ENCODE results near the gene ZCCHC7.
A peak's percentile ranks its signal among the peaks of the same experiment; 100 is the strongest.
"Not testable (repeated sequence)": the region's sequence is repeated elsewhere in the genome, so short reads cannot be mapped to it uniquely, and the experiment has no call there.

Gene ZCCHC7

DNA sequence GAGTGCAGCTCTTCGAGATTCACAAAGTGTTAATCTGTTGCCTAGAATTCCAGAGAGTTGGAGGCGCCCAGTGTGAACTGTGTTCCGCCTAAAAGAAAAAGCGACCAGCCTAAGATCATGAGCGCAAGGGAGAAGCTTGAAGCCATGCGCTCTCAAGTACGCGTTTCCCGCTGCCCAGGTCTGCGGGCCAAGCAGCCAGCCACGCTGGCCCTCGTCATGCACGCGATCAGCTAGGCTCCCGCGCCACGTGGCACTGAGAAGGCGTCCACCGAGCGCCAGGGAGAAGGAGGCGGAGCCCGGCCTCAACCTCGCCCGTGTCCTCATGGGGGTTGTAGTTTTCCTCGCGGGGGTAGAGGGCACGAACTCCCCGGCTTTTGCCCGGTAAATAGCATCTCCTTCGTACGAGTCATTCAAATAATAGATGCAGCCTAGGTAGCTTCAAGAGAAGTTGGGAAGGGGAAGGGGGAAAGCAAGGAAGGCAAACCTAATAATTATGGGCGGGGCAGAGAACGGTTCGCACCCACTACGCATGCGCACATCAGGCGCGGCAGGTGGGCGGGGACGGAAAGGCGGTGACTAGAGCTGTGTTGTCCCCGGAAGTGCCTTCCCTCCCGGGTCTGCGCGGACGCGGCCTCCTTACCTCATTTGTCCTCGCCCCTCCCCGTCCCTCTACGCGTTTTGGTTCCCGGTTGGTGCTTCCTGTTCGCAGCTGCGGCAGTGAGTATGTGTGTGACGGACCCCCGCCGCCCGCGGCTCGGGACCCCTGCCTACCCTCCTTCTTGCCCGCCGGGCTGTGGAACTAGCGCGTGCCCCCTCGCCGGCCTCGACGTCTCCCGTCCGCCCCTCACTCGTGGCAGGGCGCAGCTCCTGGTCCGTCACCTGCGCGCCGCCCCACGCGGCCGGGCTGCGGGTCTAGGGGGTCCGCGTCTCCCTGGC, at the start of gene ZCCHC7:
Gene ZCCHC7 (plus strand): TSS at position 668 of the 936 bp plus-strand sequence.
- peak; percentile 87 for DNase-seq

DNA sequence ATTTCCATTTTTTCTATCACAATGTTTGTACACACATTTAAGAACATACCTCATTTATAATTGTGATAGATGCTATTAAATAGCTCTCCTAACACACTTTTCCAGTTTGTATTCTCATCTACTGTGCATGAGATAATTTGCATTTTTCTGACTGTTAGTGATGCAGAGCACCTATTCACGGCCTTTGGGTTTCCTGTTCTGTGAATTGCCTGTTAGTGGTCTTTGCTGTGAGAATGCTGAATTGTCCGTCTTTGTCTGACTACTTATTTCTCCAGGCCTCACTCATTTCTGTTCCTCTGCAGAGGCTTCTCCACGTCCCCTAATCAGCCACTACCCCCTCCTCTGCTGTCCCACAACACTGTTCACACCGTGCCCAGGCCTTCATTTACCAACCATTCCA, 45.6 kb upstream of the ZCCHC7 start:
- not testable (repeated sequence) for DNase-seq

DNA sequence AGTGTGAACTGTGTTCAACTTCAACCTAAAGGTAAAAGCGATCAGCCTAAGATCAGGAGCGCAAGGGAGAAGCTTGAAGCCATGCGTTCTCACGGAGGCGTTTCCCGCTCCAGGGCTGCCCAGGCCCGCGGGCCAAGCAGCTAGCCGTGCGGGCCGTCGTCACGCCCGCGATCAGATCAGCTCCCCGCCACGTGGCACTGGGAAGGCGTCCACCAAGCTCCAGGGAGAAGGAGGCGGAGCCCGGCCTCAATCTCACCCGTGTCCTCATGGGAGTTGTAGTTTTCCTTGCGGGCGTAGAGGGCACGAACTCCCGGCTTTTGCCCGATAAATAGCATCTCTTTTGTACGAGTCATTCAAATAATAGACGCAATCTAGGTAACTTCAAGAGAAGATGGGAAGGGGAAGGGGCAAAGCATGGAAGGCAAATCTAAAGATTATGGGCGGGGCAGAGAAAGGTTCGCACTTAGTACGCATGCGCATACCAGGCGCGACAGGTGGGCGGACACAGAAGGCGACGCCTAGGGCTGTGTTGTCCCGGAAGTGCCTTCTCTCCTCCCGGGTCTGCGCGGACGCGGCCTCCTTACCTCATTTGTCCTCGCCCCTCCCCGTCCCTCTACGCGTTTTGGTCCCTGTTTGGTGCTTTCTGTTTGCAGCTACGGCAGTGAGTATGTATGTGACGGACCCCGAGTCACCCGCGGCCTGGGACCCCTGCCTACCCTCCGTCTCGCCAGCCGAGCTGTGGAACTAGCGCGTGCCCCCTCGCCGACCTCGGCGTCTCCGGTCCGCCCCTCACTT, 40.8 kb upstream of the ZCCHC7 start:
- peak; percentile 67 for DNase-seq

DNA sequence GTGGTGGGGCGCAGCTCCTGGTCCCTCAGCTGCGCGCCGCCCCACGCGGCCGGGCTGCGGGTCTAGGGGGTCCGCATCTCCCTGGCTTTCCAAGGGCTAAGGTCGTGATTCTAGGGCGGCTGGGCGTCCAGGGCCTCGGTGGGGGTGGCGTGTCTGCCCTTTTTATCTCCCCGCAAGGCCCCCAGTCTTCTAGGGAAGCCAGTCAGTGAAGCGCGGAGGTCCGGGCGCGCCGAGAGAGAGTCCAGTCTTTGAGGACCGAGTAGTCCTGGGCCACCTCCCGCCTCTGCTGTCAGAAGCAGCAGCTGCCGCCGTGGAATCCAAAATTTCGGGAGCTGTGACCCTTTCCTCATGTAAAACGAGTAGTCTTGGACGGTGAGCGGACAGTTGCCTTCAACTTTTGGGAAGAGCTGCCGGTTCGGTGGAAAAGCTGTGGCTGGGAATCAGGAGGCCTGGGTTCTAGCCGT, 40.2 kb upstream of the ZCCHC7 start:
- DNase-seq = not testable (repeated sequence)

DNA sequence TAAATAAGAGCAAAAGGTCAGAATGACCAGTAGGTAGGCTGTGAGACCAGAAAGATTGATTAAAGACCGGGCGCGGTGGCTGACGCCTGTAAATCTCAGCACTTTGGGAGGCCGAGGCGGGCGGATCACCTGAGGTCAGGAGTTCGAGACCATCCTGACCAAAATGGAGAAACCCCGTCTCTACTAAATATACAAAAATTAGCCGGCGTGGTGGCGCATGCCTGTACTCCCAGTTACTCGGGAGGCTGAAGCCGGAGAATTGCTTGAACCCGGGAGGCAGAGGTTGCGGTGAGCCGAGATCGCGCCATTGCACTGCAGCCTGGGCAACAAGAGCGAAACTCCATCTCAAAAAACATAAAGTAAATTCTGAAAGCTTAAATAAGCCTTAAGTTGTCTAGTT, 38.9 kb upstream of the ZCCHC7 start:
- not testable (repeated sequence) for DNase-seq

DNA sequence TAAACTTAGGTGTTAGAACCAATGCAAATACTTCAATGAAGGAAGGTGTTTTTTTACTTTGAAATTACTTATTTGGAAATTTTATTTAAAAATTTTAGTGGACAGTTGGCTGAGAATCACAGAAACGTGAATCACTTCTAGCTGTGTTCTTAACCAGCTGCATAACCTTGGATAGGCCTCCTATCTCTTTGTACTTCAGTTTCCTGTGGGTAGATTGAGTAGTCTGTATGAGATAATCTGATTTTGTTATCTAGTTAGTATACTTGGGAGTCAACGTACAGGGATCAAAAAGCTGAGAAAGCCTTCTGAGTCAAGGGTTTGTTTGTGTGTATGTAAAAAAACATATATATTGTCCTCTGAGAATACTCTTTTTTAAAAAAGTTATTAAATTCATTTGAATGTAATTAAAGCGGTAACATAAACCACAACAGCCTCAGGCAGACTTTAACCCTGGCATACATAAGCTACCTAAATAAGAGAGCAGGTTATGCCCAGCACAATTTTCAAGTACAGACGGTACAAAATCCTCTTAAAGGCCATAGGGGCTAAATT, 38.1 kb upstream of the ZCCHC7 start:
- DNase-seq = no peak

DNA sequence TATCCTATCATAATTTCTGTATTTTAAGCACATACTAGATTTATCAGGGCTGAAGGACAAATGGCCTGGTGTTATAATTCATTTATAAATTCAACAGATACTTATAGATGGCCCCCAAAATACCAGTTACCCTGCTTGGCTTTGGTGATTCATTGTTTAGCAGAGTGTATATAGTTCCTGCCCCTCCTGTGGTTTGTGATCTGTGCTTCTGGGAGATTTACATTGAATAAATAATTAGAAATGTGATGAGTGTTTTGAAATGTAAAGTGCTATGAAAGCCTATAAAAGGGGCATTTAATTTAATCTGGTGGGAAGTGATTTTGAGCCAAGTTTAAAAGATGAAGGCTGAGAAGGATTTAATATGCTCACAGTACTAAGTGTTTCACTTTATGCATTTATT, 36.7 kb upstream of the ZCCHC7 start:
- no peak for DNase-seq

DNA sequence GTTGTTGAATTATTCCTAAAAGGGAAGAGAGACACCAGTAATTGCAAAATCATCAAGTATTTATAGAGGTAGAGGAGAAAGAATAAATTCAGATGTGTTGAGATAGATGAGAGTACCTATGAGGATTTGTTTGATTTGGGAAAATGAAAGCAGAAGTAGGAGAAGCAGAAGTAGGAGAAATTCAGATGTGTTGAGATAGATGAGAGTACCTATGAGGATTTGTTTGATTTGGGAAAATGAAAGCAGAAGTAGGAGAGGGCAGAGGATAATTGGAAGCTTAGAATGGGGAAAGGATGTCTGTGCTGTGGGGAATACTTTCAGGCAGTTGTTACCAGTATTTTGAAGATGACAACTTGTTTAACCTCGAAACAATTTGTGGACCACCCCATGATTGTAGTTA, 35.1 kb upstream of the ZCCHC7 start:
- no peak for DNase-seq

DNA sequence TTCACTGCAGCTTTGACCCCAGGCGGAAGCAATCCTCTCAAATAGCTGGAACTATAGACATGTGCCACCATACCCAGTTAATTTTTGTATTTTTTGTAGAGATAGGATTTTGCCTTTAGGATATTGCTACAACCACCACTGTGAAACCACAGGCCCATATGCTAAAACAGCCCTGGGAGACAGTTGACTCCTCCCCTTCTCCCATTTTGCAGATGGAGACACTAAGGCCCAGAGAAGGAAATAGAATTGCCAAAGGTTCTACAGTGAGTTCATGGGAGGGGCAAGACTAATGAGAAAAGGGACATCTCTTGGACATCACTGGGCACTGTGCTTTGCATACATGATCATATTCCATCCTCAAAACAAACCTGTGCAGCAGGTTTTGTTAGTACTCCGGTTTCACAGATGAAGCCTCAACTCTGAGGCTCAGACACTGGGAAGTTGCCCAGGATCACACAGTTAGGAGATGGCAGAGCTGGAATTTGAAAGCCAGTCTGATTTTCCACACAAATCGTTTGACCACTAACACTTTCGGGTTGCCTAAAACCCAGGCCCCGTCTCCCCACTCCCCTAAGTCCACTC, 27.6 kb upstream of the ZCCHC7 start:
- not testable (repeated sequence) for DNase-seq

DNA sequence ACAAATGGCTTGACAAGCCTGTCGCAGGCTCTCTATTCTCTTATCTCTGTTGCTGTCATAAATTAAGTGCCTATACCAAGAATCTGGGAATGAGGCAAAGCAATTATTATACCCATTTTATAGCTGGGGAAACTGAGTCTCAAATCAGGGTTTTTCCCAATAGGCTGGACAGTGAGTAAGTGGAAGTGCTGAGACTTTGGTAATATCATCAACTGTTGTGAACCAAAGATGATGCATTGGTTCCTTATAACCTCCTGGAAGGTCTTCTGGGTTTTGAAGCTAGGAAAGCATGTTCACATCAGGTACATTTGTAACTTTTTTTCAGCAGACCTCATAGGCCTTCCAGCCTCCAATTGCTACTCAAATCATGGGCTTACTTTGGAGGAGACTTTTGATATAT, 25.6 kb upstream of the ZCCHC7 start:
- DNase-seq = no peak

DNA sequence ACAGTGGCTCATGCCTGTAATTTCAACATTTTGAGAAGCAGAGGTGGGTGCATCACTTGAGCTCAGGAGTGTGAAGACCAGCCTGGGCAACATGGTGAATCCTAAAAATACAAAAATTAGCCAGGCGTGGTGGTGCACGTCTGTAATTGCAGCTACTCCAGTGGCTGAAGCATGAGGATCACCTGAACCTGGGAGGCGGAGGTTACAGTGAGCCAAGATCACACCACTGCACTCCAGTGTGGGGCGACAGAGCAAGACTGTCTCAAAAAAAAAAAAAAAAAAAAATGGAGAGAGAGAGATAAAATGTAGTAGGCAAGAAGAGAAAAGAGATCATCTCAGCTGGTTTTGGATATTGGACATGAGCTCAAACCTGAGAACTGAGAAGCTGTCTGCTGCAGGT, 23.7 kb upstream of the ZCCHC7 start:
- DNase-seq = no peak

DNA sequence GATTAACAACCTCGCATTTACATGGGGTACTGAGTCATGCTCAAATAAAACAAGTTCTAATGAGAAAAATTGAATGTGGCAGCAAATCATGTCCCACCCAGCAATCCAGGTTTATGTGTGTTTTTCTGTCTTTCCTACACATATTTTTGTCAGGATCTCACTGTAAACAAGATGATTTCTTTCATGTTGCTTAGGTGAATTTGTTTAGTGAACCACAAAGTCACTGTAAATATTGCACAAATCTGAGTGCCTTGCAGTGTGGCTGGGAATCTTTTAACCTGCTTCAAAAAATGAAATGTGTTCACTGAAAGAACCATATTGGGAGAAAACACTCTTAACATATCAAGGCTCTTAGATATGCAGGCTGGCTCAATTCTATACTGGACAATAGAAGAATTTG, 23.1 kb upstream of the ZCCHC7 start:
- no peak for DNase-seq

DNA sequence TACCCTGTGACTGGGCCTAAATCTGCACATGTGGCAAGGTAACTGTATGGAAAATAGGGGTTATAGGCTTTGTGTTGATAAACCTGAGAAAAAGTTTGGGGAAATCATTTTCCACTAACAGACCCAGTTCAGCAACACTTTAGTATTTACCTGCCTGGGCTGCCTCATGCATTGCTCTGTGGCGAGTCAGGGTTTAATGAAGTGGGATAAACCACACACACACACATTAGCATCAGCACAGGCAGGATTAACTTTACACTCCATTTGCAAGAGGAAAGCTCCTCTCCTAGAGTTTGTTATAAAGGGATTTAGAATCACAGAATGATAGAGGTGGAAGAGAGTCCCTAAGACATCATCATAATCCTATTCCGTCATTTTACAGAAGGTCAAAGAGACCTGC, 20.0 kb upstream of the ZCCHC7 start:
- DNase-seq = no peak

DNA sequence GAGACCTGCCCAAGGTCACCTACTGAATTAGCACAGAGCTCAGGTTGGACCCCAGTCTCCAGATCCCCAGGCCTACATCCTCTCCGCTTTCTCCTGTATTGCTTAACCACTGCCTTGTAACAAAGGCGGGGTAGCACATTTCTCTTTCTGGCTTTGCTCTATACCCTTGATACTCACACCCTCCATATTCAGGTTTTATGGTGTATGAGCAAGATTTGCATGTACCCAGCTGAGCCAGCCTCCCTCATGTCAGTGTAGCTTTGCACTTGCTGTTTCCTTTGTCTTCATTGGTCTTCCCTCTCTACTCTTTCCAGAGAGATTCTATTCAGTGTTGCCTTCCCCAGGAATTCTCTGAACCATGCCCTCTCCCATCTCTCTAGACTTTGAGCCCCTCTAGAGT, 19.6 kb upstream of the ZCCHC7 start:
- DNase-seq = no peak

DNA sequence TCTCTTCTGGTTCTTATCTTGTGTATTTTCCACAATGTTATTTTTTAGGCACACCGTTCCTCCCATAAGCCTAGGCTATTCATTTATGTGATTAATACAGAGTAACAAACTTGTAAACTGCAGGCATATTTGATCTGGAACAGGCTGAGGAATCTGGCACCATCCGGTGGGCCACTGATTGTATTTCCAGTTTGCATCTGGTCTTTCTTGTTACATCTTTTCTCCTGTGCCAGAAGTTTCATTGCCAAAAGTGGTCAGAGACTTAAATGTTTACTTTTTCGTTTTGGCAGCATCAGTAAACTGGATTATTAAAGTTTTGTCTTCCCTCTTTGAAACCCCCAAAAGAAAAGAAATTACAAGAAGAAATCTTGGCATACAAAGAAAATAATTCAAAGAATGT, 17.9 kb upstream of the ZCCHC7 start:
- no peak for DNase-seq

DNA sequence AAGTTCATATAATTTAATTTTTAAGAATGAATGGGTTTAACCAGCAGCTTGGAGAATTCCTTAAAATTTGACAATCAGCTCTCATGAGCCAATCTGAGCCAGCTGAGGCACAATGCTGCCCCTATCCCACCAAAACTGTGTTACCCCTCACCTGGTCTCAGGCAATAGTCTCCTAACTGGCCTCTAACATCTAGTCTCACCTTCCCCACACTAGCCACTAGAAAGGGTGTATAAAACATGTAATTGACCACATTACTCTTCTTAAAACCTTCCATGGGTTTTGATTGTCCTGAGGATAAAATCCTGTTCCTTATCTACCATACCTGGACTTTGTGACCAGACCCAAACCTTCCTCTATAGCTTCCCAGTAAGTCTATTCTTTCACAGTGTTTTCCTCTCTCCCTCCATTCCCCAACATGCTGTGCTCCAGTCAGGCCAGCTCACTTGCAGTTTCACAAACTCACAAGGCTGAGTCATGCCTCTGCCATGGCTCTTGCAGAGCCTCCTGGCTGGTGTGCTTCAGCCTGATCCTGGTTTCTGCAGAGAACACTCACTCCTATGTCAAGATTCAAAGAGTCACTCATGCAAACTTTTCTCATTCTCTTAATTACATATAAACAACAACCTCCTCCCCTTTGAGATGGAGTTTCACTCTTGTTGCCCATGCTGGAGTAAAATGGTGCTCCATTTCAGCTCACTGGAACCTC, 16.0 kb upstream of the ZCCHC7 start:
- DNase-seq = no peak

DNA sequence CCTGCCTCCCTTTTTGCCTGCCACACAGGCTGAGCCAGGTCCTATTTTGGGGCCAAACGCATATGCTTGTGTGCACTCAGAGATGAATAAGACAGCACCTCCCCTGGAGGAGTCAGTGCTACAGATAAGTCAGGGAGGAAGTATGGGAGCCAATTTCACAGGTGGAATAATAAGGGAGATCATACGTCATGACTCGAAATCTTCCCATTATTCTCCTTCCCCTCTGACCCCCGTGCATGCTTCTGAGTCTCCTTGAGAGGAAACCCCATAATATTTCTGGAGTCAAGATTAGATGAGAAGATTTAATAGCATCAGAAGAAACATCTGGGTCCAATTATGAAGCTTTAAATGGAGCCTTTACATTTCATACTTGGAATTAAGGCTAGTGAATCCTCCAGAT, 15.1 kb upstream of the ZCCHC7 start:
- DNase-seq = no peak

DNA sequence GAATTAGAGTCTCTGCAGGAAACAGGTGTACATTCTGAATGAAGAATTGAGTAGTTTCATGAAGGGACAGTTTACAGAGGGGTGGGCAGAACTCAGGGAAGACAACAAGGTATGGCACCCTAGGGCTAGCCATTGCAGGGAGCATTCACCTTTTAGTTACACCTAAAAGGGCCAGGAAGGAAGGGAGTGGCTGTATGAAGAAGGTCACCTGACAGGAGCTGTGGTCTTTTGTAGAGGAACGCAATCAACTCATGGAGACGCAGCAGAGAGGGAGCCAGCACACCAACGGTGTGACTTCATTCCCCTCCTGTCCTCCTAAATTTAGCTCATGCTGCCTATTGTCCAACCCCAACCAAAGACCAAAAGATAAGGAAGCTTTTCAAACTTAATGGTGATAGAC, 12.7 kb upstream of the ZCCHC7 start:
- no peak for DNase-seq

DNA sequence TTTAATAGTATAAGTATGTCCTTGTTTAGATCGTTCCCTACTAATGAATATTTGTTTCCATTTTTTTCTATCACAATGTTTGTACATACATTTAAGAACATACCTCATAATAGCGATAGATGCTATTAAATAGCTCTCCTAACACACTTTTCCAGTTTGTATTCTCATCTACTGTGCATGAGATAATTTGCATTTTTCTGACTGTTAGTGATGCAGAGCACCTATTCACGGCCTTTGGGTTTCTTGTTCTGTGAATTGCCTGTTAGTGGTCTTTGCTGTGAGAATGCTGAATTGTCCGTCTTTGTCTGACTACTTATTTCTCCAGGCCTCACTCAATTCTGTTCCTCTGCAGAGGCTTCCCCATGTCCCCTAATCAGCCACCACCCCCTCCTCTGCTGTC, 5.9 kb upstream of the ZCCHC7 start:
- DNase-seq = not testable (repeated sequence)

DNA sequence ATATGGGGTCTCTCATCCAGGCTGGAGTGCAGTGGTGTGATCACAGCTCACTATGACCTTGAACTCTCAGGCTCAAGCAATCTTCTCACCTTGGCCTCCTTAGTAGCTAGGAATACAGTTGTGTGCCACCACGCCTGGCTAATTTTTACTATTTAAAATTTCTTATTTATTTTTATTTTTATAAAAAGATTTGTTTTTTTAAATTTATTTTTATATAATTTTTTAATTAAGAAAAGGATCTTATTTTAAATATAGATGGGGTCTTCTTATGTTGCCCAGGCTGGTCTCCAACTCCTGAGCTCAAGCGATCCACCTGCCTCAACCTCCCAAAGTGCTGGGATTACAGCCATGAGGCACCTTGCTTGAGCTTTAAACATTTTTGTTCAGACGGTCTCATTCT, 2.4 kb upstream of the ZCCHC7 start:
- no peak for DNase-seq

DNA sequence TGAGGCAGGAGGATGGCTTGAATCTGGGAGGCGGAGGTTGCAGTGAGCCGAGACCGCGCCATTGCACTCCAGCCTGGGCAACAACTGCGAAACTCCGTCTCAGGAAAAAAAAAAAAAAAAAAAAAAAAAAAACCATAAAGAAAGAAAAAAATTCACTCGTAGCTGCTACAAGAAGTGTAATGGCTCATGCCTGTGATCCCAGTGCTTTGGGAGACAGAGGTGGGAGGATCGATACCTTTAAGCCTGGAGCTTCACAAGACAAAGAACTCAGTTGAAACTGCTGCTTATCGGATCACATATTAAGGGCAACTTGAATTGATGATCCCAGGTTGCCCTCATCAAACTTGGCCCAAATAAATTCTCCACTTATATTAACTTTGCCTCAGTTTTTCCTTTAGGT, 1.0 kb upstream of the ZCCHC7 start:
- DNase-seq = no peak

DNA sequence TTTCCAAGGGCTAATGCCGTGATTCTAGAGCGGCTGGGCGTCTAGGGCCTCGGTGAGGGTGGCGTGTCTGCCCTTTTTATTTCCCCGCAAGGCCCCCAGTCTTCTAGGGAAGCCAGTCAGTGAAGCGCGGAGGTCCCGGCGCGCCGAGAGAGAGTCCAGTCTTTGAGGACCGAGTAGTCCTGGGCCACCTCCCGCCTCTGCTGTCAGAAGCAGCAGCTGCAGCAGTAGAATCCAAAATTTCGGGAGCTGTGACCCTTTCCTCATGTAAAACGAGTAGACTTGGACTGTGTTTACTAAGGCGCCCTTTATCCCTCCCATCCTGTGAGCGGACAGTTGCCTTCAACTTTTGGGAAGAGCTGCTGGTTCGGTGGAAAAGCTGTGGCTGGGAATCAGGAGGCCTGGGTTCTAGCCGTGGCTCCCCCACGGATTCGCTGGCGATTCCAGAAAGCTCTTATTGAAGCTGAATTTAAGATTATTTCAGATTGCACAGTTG, 515 bp downstream of the ZCCHC7 start:
- not testable (repeated sequence) for DNase-seq
